Neural progenitor cell (in vitro differentiated cells): ENCODE data around the gene ANKDD1B. TPM values are rescaled to one million over a fixed set of nuclear protein-coding genes. Genes with fewer than 3 reads are reported as not detected.

Experiments used
- DNase-seq: peaks from one replicate; pipeline ENCODE4 v3.0.0-alpha.2; 2016; ENCODE audit warnings: low spot score
- H2AFZ ChIP-seq: fragments of 200-600 bp; sonication (generic); replicated peaks from 2 replicates; pipeline ENCODE4 v1.6.1; 2016; ENCODE audit warnings: antibody characterized with exemption
- H3F3A ChIP-seq: fragments of 200-600 bp; sonication (generic); 2 replicates; pipeline ENCODE4 v1.6.1; 2016; ENCODE audit warnings: antibody characterized with exemption, low read depth
- H3K27ac ChIP-seq: fragments of 200-600 bp; sonication (generic); 2 replicates; pipeline ENCODE4 v1.5.1; 2016; ENCODE audit warnings: mild to moderate bottlenecking
- H3K27me3 ChIP-seq: fragments of 200-600 bp; sonication (generic); 2 replicates; pipeline ENCODE4 v1.6.1; 2016; ENCODE audit warnings: mild to moderate bottlenecking, moderate library complexity
- H3K36me3 ChIP-seq: fragments of 200-600 bp; sonication (generic); 2 replicates; pipeline ENCODE4 v1.5.1; 2016
- H3K4me1 ChIP-seq: fragments of 200-600 bp; sonication (generic); 2 replicates; pipeline ENCODE4 v1.6.1; 2016; ENCODE audit warnings: mixed run types
- H3K4me2 ChIP-seq: fragments of 200-600 bp; sonication (generic); 2 replicates; pipeline ENCODE4 v1.6.1; 2016
- H3K4me3 ChIP-seq: fragments of 200-600 bp; sonication (generic); 2 replicates; pipeline ENCODE4 v1.5.1; 2016
- H3K79me2 ChIP-seq: fragments of 200-600 bp; sonication (generic); 2 replicates; pipeline ENCODE4 v1.6.1; 2016; ENCODE audit warnings: low read depth
- H3K9ac ChIP-seq: fragments of 200-600 bp; sonication (generic); 2 replicates; pipeline ENCODE4 v1.6.1; 2016
- H3K9me3 ChIP-seq: fragments of 200-600 bp; sonication (generic); 2 replicates; pipeline ENCODE4 v1.5.1; 2016; ENCODE audit warnings: low read depth
- H4K20me1 ChIP-seq: fragments of 200-600 bp; sonication (generic); 2 replicates; pipeline ENCODE4 v1.6.1; 2016; ENCODE audit warnings: low read depth
- H3K27ac Mint-ChIP-seq: 3 replicates; pipeline ENCODE4 v1.8.0; 2021; ENCODE audit warnings: mixed read lengths
- H3K27me3 Mint-ChIP-seq: 2 replicates; pipeline ENCODE4 v1.8.0; 2022; ENCODE audit warnings: low read depth, mild to moderate bottlenecking, inconsistent platforms, moderate library complexity, mixed read lengths; ENCODE audit not compliant: insufficient read depth
- H3K36me3 Mint-ChIP-seq: 3 replicates; pipeline ENCODE4 v1.8.0; 2021; ENCODE audit warnings: mixed read lengths
- H3K4me1 Mint-ChIP-seq: 3 replicates; pipeline ENCODE4 v1.8.0; 2021; ENCODE audit warnings: mixed read lengths
- H3K4me3 Mint-ChIP-seq: 3 replicates; pipeline ENCODE4 v1.8.0; 2021; ENCODE audit warnings: mild to moderate bottlenecking, moderate library complexity, mixed read lengths
- H3K9me3 Mint-ChIP-seq: 3 replicates; pipeline ENCODE4 v1.8.0; 2020; ENCODE audit warnings: mixed read lengths
- CTCF ChIP-seq: fragments of 200-600 bp; sonication (generic); IDR thresholded peaks from 2 replicates; pipeline ENCODE4 v1.5.1; 2017; ENCODE audit warnings: antibody characterized with exemption, mild to moderate bottlenecking
- EZH2 ChIP-seq: fragments of 200-600 bp; sonication (generic); IDR thresholded peaks from 2 replicates; pipeline ENCODE4 v1.6.1; 2017; ENCODE audit warnings: antibody characterized with exemption, mild to moderate bottlenecking, moderate library complexity
- EZH2phosphoT487 ChIP-seq: fragments of 200-600 bp; sonication (generic); IDR thresholded peaks from 2 replicates; pipeline ENCODE4 v1.6.1; 2017; ENCODE audit warnings: antibody characterized with exemption
- total RNA-seq: library from RNA; depleted of rRNA; stranded (reverse); fragments of >200 nt; gene quantifications from 2 replicates; pipeline ENCODE4 v1.2.3, GENCODE V29; 2015; ENCODE audit warnings: low replicate concordance

The ANKDD1B gene
- total RNA-seq, 1 donor from 2014 or later, result 0.60 TPM

DNA sequence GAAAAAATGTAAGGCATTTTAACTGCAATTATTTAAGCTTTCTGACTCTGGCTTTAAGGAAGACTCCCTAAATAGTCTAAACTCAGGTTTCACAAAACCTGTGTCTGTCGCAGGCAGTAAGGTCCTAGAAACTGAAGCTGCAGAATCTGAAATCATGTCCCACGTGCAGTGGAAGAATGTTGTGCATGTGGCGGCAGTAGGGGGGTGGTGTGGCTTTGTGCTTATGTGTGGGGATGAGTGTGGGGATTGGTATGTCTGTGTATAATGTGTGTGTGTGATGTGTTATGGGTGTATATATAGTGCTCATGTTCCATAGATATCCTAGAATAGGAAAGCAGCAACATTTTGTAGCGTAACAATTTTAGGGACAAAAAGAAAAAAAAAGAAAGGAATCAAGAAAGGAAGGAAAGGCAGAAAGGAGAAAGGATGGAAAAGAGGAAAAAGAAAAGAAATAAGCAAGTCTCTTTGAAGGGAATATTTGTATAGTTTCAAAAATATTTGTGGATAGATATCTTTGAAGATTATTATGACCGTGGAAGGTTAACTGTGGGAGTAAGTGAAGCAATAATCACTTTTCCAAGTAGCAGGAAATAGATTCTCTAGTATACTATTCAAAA, 6.6 kb downstream of the ANKDD1B start:
- no peak overlapping the region for H3K27ac Mint-ChIP-seq
- no peaks in the 10 kb centered on the region for H3K9me3 Mint-ChIP-seq

GRCh38 chr5:75620184-75620959, 9.1 kb downstream of the ANKDD1B start:
- Histone ChIP-seq H2AFZ (no peak overlapping the region), H3K9ac (no peak overlapping the region), H3K9me3 (no peaks in the 10 kb centered on the region), H3K27ac (no peak overlapping the region), H3K4me1 (peaks cover 17% of the 10 kb centered on the region), H3K4me2 (no peak overlapping the region), H3K27me3 (no peaks in the 10 kb centered on the region), H4K20me1 (no peaks in the 10 kb centered on the region), H3K4me3 (no peak overlapping the region), H3K79me2 (no peaks in the 10 kb centered on the region), H3K36me3 (no peaks in the 10 kb centered on the region), H3F3A (peaks cover 4% of the 10 kb centered on the region)
- Mint-ChIP-seq H3K4me3 (no peak overlapping the region), H3K36me3 (no peaks in the 10 kb centered on the region), H3K4me1 (peaks cover 19% of the 10 kb centered on the region), H3K27ac (no peak overlapping the region), H3K9me3 (no peaks in the 10 kb centered on the region), H3K27me3 (peaks cover 2% of the 10 kb centered on the region)
- no peak for TF ChIP-seq EZH2phosphoT487
- no peak for TF ChIP-seq CTCF
- no peak for TF ChIP-seq EZH2
- DNase-seq, result no peak

More for the DNA sequence above, 6.6 kb downstream of the ANKDD1B start:
- peaks cover 4% of the 10 kb centered on the region for H3K27me3 ChIP-seq
- no peaks in the 10 kb centered on the region for H4K20me1 ChIP-seq
- Mint-ChIP-seq H3K27me3 (peaks cover 3% of the 10 kb centered on the region), H3K4me1 (peaks cover 19% of the 10 kb centered on the region), H3K4me3 (no peak overlapping the region), H3K36me3 (no peaks in the 10 kb centered on the region)
- no peak for DNase-seq
- peaks cover 4% of the 10 kb centered on the region for H3F3A ChIP-seq
- no peak overlapping the region for H2AFZ ChIP-seq
- H3K79me2 ChIP-seq, result no peaks in the 10 kb centered on the region
- no peak overlapping the region for H3K27ac ChIP-seq
- H3K9me3 ChIP-seq, result no peaks in the 10 kb centered on the region
- H3K9ac ChIP-seq, result no peak overlapping the region
- no peak overlapping the region for H3K4me3 ChIP-seq
- H3K4me1 ChIP-seq, result peaks cover 17% of the 10 kb centered on the region
- TF ChIP-seq EZH2phosphoT487, result no peak
- TF ChIP-seq EZH2, result no peak
- TF ChIP-seq CTCF, result no peak
- H3K4me2 ChIP-seq, result no peak overlapping the region
- no peaks in the 10 kb centered on the region for H3K36me3 ChIP-seq

GRCh38 chr5:75622564-75622963, 11.3 kb downstream of the ANKDD1B start:
- no peaks in the 10 kb centered on the region for H3K9me3 ChIP-seq
- Mint-ChIP-seq H3K36me3 (no peaks in the 10 kb centered on the region), H3K4me1 (peaks cover 3% of the 10 kb centered on the region), H3K27ac (no peak overlapping the region), H3K9me3 (no peaks in the 10 kb centered on the region), H3K4me3 (no peak overlapping the region), H3K27me3 (peaks cover 2% of the 10 kb centered on the region)
- H2AFZ ChIP-seq, result no peak overlapping the region
- no peaks in the 10 kb centered on the region for H3K27me3 ChIP-seq
- H3K4me1 ChIP-seq, result peaks cover under 1% of the 10 kb centered on the region
- no peaks in the 10 kb centered on the region for H3K79me2 ChIP-seq
- H3K27ac ChIP-seq, result no peak overlapping the region
- H3K4me3 ChIP-seq, result no peak overlapping the region
- no peaks in the 10 kb centered on the region for H3F3A ChIP-seq
- H3K4me2 ChIP-seq, result no peak overlapping the region
- no peak overlapping the region for H3K9ac ChIP-seq
- H3K36me3 ChIP-seq, result no peaks in the 10 kb centered on the region
- DNase-seq, result no peak
- TF ChIP-seq EZH2phosphoT487, result no peak
- TF ChIP-seq EZH2, result no peak
- TF ChIP-seq CTCF, result no peak
- no peaks in the 10 kb centered on the region for H4K20me1 ChIP-seq
